Measurements from ENCODE around the gene SORBS2. TPM values are rescaled to one million over a fixed set of nuclear protein-coding genes. Genes with fewer than 3 reads are reported as not detected.
"Not testable (repeated sequence)": the region's sequence is repeated elsewhere in the genome, so short reads cannot be mapped to it uniquely, and the experiment has no call there.

Gene SORBS2
- total and polyA plus RNA-seq, 2 donors (not counting 3 experiments of a cell fraction or from before 2014, with no cell fraction given) = 69.8 to 82.5 TPM

DNA sequence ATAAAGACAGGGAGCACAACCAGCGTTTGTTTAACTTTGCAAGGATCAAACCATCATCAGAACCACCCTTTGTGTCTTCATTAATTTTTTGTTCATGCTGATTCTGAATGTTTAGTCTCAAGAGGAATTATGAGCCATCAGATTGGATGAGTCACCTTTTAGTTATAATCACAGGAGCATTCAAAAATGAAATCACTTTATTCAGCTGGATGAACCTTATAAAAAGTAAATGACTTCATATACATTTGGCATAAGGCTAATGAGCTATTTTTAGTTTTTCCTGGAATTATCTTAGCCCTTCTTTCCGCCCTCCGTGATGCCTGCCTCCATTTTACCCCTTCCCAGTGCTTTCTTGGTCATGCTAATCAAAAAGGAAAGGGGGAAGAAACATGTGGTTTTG is 103.6 kb downstream of the SORBS2 start:
- H3K36me3 ChIP-seq (ENCODE audit: control insufficient read depth in 2 of 2, extremely low read depth in 1 of 2, insufficient read depth in 2 of 2, low read length in 2 of 2) = no peaks in the 10 kb centered on the region
- H3K4me3 ChIP-seq (replicated peaks in 1 of 3; ENCODE audit: insufficient read depth in 1 of 3, low read depth in 1 of 3, low read length in 3 of 3) = no peak overlapping the region
- dilution Hi-C loops (cut with MboI; ENCODE audit: extremely low pct_ligation_motif_present, low sequenced_read_pairs) (no loop called here), intact Hi-C loops (cut with micrococcal nuclease) (loop anchor here (1.0 to 2.0 kb wide), 2 partner anchors 14 to 64 kb away; no protein-coding TSS in a partner anchor)
- no TSS peak for BruUV-seq (replicated peaks)
- peak overlapping the region; percentile 32 for H3K9ac ChIP-seq (replicated peaks; ENCODE audit: extremely low read depth, insufficient read depth, low read length)
- peak; percentile 82 for DNase-seq (ENCODE audit: low read depth, low spot score)
- H3K9me1 ChIP-seq (replicated peaks; ENCODE audit: control insufficient read depth, extremely low read depth, insufficient read depth, low read length) = no peaks in the 10 kb centered on the region
- H2AFZ ChIP-seq (ENCODE audit: low read depth, low read length) = no peak overlapping the region
- H3K4me1 ChIP-seq (ENCODE audit: control insufficient read depth, extremely low read depth, insufficient read depth, low read length) = peaks cover 50% of the 10 kb centered on the region
- TF ChIP-seq POLR2AphosphoS5 (IDR thresholded peaks at IDR 0.05; ENCODE audit: insufficient read depth, low read depth, low read length) (no peak), FOS (IDR thresholded peaks at IDR 0.05; ENCODE audit: borderline replicate concordance, insufficient read depth, low read length) (peak; percentile 91), POLR2A (IDR thresholded peaks at IDR 0.05; ENCODE audit: low read depth, low read length) (no peak), EZH2 (IDR thresholded peaks at IDR 0.05; ENCODE audit: borderline replicate concordance, low read depth, low read length, severe bottlenecking) (no peak), MYC (IDR thresholded peaks at IDR 0.05; ENCODE audit: low read depth, low read length) (no peak), JUN (IDR thresholded peaks at IDR 0.05; ENCODE audit: borderline replicate concordance, insufficient read depth, insufficient read length, low read depth) (peak; percentile 98), GATA2 (IDR thresholded peaks at IDR 0.05; ENCODE audit: insufficient read depth, insufficient read length, low read depth, low read length) (no peak)
- TF ChIP-seq, protein P1, sequence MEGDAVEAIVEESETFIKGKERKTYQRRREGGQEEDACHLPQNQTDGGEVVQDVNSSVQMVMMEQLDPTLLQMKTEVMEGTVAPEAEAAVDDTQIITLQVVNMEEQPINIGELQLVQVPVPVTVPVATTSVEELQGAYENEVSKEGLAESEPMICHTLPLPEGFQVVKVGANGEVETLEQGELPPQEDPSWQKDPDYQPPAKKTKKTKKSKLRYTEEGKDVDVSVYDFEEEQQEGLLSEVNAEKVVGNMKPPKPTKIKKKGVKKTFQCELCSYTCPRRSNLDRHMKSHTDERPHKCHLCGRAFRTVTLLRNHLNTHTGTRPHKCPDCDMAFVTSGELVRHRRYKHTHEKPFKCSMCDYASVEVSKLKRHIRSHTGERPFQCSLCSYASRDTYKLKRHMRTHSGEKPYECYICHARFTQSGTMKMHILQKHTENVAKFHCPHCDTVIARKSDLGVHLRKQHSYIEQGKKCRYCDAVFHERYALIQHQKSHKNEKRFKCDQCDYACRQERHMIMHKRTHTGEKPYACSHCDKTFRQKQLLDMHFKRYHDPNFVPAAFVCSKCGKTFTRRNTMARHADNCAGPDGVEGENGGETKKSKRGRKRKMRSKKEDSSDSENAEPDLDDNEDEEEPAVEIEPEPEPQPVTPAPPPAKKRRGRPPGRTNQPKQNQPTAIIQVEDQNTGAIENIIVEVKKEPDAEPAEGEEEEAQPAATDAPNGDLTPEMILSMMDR (IDR thresholded peaks at IDR 0.05; ENCODE audit: extremely low read depth in 1 of 2, insufficient read depth in 1 of 2, low read depth in 1 of 2, low read length in 2 of 2) = no peak
- TF ChIP-seq, protein P2, sequence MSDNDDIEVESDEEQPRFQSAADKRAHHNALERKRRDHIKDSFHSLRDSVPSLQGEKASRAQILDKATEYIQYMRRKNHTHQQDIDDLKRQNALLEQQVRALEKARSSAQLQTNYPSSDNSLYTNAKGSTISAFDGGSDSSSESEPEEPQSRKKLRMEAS (IDR thresholded peaks at IDR 0.05; ENCODE audit: insufficient read depth, insufficient read length) = no peak
- CTCF ChIA-PET = interaction anchor here (0.6 to 0.9 kb wide), 2 partner anchors 10 to 313 kb away, joined by 3 read pairs; no protein-coding TSS in a partner anchor
- H3K4me2 ChIP-seq (ENCODE audit: insufficient read depth, low read length) = no peak overlapping the region
- H4K20me1 ChIP-seq (replicated peaks; ENCODE audit: control insufficient read depth, extremely low read depth, insufficient read depth, low read length) = no peaks in the 10 kb centered on the region
- H3K27ac ChIP-seq (ENCODE audit: insufficient read depth, low read depth, low read length) = peak overlapping the region; percentile 83
- no peaks in the 10 kb centered on the region for H3K27me3 ChIP-seq (ENCODE audit: control insufficient read depth in 2 of 2, insufficient read depth in 2 of 2, low read length in 2 of 2)
- peak; percentile 90 for FAIRE-seq
- H3K79me2 ChIP-seq (ENCODE audit: control insufficient read depth, insufficient read depth, low read length) = no peaks in the 10 kb centered on the region
- POLR2A ChIA-PET = no interaction called here
- H3K9me3 ChIP-seq (replicated peaks; ENCODE audit: control insufficient read depth, insufficient read depth, low read length) = no peaks in the 10 kb centered on the region

DNA sequence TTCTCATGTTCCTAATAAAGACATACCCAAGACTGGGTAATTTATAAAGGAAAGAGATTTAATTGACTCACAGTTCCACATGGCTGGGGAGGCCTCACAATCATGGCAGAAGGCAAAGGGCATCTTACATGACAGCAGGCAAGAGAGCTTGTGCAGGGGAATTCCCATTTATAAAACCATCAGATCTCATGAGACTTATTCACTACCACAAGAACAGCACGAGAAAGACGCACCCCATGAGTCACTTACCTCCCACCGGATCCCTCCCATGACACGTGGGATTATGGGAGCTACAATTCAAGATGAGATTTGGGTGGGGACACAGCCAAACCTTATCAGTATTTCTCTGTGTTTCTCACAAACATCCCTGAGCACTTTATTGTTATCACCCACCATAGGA is 104.4 kb downstream of the SORBS2 start:
- CTCF ChIA-PET = interaction anchor here (1.5 kb wide), 2 partner anchors 67 to 314 kb away, joined by 3 to 4 read pairs; no protein-coding TSS in a partner anchor
- H3K4me2 ChIP-seq (ENCODE audit: insufficient read depth, low read length); dilution Hi-C loops (cut with MboI; ENCODE audit: extremely low pct_ligation_motif_present, low sequenced_read_pairs); H3K36me3 ChIP-seq (ENCODE audit: control insufficient read depth in 2 of 2, extremely low read depth in 1 of 2, insufficient read depth in 2 of 2, low read length in 2 of 2); H2AFZ ChIP-seq (ENCODE audit: low read depth, low read length); H3K9me1 ChIP-seq (replicated peaks; ENCODE audit: control insufficient read depth, extremely low read depth, insufficient read depth, low read length); H3K79me2 ChIP-seq (ENCODE audit: control insufficient read depth, insufficient read depth, low read length); FAIRE-seq; BruUV-seq (replicated peaks); POLR2A ChIA-PET; DNase-seq (ENCODE audit: low read depth, low spot score); H3K9ac ChIP-seq (replicated peaks; ENCODE audit: extremely low read depth, insufficient read depth, low read length); H3K4me3 ChIP-seq (replicated peaks in 1 of 3; ENCODE audit: insufficient read depth in 1 of 3, low read depth in 1 of 3, low read length in 3 of 3); H4K20me1 ChIP-seq (replicated peaks; ENCODE audit: control insufficient read depth, extremely low read depth, insufficient read depth, low read length); H3K27me3 ChIP-seq (ENCODE audit: control insufficient read depth in 2 of 2, insufficient read depth in 2 of 2, low read length in 2 of 2); H3K9me3 ChIP-seq (replicated peaks; ENCODE audit: control insufficient read depth, insufficient read depth, low read length): not testable (repeated sequence)
- peaks cover 42% of the 10 kb centered on the region for H3K4me1 ChIP-seq (ENCODE audit: control insufficient read depth, extremely low read depth, insufficient read depth, low read length)
- intact Hi-C loops (cut with micrococcal nuclease) = loop anchor here (1.0 to 2.0 kb wide), 2 partner anchors 13 to 65 kb away; no protein-coding TSS in a partner anchor
- H3K27ac ChIP-seq (ENCODE audit: insufficient read depth, low read depth, low read length) = peak overlapping the region; percentile 83

Measured in endothelial cell of umbilical vein (primary cell).